Lower leg skin (tissue), 3 donors: Measurements from ENCODE around the gene UGT1A9.

Experiments
- POLR2A ChIP-seq, 2 donors: fragments of 450-650 bp; IDR thresholded peaks; one replicate each; pipeline ENCODE4 v1.6.1; 2016 to 2017; ENCODE audit warnings: antibody characterized with exemption in 2 of 2, mild to moderate bottlenecking in 1 of 2, moderate library complexity in 1 of 2
- TF ChIP-seq, protein P1 (sequence below), 3 donors: fragments of 450-650 bp; IDR thresholded peaks; one replicate each; pipeline ENCODE4 v1.5.1; 2016; ENCODE audit warnings: antibody characterized with exemption in 3 of 3, mild to moderate bottlenecking in 3 of 3, moderate library complexity in 2 of 3

DNA sequence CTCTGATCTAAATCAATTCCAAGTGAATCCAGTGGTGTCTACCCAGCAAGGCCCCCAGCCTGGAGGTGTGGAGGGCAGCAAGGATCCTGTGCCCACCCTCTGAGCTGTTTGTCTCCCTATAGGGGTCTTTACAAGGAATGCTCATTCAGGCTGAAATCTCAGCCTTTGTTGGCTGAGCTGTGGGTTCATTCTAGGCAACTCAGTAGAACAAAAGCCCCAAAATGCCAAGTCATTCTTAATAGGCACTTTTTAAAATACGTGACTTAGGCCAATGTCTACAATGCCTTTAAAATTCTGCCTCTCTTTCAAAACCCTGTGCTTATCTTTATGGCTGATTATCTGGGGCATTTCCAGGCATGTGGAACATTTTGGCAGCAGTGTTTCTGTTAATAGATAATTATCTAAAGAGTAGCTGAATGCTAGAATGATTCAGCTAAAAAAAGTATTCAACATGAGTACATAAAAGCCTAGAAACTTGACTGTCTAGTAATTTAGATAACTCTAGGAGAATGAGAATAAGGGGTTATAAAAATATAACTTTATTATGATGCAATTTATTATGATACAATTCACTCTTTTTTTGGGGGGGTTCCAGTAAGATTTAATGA is 28.4 kb downstream of the UGT1A9 start:
- TF ChIP-seq POLR2A (IDR thresholded peaks at IDR 0.05), result no peak
- TF ChIP-seq, protein P1, sequence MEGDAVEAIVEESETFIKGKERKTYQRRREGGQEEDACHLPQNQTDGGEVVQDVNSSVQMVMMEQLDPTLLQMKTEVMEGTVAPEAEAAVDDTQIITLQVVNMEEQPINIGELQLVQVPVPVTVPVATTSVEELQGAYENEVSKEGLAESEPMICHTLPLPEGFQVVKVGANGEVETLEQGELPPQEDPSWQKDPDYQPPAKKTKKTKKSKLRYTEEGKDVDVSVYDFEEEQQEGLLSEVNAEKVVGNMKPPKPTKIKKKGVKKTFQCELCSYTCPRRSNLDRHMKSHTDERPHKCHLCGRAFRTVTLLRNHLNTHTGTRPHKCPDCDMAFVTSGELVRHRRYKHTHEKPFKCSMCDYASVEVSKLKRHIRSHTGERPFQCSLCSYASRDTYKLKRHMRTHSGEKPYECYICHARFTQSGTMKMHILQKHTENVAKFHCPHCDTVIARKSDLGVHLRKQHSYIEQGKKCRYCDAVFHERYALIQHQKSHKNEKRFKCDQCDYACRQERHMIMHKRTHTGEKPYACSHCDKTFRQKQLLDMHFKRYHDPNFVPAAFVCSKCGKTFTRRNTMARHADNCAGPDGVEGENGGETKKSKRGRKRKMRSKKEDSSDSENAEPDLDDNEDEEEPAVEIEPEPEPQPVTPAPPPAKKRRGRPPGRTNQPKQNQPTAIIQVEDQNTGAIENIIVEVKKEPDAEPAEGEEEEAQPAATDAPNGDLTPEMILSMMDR (IDR thresholded peaks at IDR 0.05), result no peak
